Left lobe of liver (tissue), 2 donors: Measurements from ENCODE around the gene ARID5B. TPM values are rescaled to one million over a fixed set of nuclear protein-coding genes. Genes with fewer than 3 reads are reported as not detected.
"Not testable (repeated sequence)": the region's sequence is repeated elsewhere in the genome, so short reads cannot be mapped to it uniquely, and the experiment has no call there.

Experiments
- ATAC-seq: fragments of 200-7000 bp; cut with Tn5 transposase; one replicate; pipeline ENCODE4 v1.9.1; 2020; ENCODE audit warnings: mild to moderate bottlenecking, moderate library complexity
- DNase-seq: peaks from one replicate; pipeline ENCODE4 v3.0.0-alpha.2; 2020; ENCODE audit warnings: low spot score
- total RNA-seq: library from RNA; stranded (reverse); gene quantifications from one replicate; pipeline ENCODE4 v1.2.1, GENCODE V29; 2021
- donor health status: DM: no; HTN: no; CAD: no; lungs with moderate emphysema.
- donor health status: DM: no; HTN: yes; CAD: no.

ARID5B gene
- total RNA-seq, 1 donor from 2014 or later: 3.8 TPM

DNA sequence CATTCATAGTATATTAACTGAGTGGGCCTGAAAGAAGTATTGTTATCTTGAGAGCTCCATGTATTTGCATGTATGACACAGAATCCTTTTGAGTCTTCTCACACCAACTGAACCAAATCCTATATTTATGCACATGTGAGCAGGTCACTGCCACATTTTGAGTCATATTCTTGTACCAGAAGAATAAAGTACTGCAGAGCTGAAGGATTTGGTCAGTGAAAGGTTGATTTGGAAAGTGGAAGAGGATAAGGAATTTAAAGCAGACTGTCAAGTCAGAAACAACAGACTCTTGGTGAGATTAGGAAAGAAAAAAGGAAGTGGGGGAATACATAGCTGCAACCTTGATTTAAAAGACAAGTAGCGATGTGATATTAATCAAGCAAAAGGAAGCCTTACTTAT lies 121.8 kb downstream of the ARID5B start:
- DNase-seq (no peak), ATAC-seq (no peak)

DNA sequence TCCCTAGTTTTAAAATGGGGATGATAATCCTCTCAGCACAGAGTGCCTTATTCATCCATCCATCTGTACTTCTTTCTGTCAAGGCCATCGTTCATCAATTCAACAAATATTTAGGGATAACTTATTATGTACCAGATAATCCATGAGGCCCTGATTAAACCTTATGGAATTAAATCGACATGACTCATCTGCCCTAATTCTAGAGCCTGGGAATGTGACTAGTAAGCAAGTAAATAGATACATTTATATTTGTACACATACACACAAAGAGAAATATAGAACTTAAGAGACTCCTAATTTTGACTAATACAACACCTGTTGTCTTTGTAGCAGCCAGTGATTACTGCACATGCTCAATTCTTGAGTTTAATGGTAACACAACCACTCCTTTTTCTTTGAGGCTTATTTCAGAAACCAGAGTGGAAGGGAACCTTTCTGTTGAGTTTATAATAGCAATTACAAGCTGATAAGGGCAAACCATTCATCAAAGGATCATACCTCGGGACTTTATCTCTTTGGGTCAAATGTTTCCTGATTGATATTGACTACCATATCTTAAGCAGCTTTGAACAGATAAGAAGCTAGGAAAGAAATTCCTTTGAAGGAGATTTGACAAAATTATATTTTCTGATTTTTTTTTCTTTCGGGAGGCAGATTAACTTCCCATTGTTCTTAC lies 122.7 kb downstream of the ARID5B start:
- ATAC-seq (no peak), DNase-seq (no peak)

DNA sequence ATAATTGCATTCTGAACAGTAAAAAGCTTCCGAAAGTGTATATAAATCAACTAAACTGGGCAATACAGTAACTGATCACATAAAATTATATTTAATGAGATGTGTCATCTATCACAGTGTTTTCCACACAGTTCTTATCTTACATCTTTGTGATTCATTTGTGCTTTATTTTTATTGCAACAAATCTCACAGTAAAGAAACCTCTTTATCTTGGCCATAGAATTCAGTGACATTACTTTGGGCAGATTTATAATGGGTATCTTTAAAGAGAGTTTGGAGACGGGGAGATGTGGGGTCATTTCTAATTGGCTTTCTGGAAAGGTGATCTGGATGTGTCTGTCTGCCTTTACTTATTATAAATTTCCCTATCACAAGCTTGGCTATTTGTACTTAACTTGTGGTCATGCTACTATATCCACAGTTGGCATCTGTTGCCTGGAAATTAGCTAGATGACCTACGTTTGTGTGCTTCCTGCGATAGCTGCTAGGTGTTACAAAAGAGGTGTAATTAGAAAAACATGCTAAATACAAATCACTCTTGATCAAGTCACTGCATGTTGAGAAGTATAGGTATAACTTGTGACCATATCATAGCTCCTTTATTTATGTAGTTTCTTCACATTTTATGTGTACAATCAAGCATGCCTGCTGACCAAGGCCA lies 123.8 kb downstream of the ARID5B start:
- no peak for DNase-seq
- no peak for ATAC-seq

GRCh38 chr10:62025901-62026879 lies 124.7 kb downstream of the ARID5B start:
- DNase-seq: no peak

GRCh38 chr10:62027841-62028501 lies 126.5 kb downstream of the ARID5B start:
- no peak for ATAC-seq

More at GRCh38 chr10:62025901-62026879, 124.7 kb downstream of the ARID5B start:
- no peak for ATAC-seq

DNA sequence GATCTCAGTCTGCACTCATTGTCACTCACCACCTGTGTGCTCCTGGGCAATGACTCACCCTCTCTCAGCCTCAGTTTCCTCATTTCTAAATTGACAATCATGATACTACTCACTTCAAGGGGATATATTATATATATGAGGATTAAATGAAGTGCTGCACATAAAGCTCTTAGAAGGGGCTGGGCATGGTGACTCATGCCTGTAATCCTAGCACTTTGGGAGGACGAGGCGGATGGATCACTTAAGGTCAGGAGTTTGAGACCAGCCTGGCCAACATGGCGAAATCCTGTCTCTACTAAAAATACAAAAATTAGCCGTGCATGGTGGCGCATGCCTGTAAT lies 127.0 kb downstream of the ARID5B start:
- not testable (repeated sequence) for ATAC-seq, DNase-seq

More at GRCh38 chr10:62027841-62028501, 126.5 kb downstream of the ARID5B start:
- no peak for DNase-seq

DNA sequence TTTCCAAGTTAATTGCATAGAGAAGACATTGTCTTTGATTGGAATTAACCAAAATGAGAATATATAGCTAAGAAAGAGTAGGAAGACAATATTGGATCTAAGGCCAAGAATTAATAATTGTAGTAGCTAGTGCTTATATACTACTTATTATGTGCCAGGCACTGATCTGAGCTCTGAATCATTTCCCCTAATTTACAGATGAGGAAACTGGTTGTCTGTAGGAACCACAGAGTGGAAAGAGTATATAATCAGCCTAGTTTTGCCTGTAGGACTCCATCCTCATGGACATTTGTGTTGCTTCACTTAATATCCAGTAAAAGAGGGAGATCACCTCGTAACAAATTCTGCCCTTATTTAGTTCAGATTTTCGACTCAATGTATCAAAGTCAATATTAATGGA lies 127.9 kb downstream of the ARID5B start:
- ATAC-seq (no peak), DNase-seq (no peak)

DNA sequence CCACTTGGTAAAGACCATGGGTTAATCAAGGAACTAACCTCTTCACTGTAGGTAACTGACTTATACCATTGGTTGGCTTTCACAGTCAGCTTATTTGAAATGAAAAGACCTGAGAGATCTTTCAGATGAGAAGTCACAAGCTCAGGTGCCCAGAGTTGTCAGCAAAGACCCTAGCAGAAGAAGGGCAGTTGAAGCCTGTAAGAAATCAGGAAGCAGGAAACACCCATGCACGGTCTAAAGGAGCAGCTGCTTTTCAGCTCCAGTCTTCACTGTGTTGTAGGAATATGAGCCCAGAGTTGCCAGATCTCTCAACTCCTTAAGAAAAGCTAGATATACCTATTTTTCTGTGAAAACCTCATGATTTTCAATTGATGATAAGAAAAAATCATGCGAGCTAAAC lies 130.0 kb downstream of the ARID5B start:
- DNase-seq (no peak), ATAC-seq (no peak)

GRCh38 chr10:62033125-62033524 lies 131.6 kb downstream of the ARID5B start:
- ATAC-seq (no peak), DNase-seq (no peak)

GRCh38 chr10:62034096-62034640 lies 132.7 kb downstream of the ARID5B start:
- ATAC-seq (no peak), DNase-seq (no peak)

- no peak for DNase-seq
- no peak for ATAC-seq
Observed at GRCh38 chr10:62036186-62037081, 134.9 kb downstream of the ARID5B start.

DNA sequence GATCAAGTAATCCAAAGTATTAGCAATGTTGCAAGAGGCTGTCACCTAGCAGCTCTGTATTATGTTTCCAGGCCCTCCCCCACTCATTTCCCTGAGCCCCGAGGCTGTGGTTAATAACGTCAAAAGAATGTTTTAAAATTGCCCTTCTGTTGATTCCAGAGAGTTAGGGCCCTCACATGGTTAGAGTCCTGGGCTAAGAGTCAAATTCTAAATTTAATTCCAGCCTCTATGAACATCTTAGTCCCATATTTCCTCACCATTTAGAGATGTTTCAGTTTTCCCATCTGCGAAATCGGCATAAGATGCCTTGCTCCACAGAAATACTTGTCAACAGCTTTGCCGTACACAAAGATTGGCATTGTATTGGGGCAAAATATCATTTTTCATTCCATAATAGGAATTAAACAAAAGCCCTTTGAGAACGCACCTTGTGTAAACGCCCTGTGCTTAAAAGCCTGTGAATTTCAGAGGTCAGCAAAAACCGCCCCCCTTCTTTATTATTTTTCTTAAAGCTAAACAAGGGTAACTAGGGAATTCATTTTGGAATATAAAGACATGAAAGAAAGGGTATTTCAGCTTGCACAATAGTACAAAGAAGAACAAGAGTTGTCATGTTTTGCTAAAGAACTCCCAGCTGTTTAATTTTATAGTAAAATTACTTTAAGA lies 135.8 kb downstream of the ARID5B start:
- ATAC-seq (no peak), DNase-seq (no peak)

- ATAC-seq (peak; percentile 63), DNase-seq (no peak)
Observed at GRCh38 chr10:62037890-62038608, 136.6 kb downstream of the ARID5B start.

- ATAC-seq (peak; percentile 90), DNase-seq (peak; percentile 79)
Observed at GRCh38 chr10:62038609-62039190, 137.2 kb downstream of the ARID5B start.

- DNase-seq: no peak
- no peak for ATAC-seq
Observed at GRCh38 chr10:62039954-62040353, 138.5 kb downstream of the ARID5B start.

GRCh38 chr10:62040881-62041280 lies 139.4 kb downstream of the ARID5B start:
- DNase-seq: no peak
- no peak for ATAC-seq

DNA sequence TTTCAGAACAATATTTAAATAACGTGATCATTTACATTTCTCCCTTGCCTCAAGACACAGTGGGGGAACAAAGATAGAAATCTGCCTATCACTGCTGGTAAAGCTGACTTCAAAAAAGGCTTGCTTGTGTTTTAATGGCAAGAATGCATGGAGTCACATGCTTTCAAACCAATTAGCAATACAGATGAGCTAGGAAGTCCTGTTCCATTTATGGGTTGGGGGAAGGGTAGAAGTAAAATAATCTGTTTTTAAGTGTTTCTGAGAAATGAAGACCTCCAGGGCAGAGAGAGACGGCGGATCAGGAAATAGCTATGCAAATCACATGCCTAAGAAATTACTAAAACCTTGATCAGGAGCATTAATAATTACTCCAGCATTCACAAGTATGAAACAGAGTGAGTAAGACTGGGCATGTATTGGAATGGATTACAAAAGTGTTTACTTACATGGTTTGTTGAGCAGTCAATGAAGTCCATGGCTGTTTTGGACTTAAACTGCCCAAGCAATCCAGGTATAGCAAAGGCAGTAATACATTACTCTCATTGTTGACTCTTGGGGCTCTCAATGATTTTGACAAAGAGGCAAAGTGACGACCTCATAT lies 142.0 kb downstream of the ARID5B start:
- peak; percentile 62 for ATAC-seq

DNA sequence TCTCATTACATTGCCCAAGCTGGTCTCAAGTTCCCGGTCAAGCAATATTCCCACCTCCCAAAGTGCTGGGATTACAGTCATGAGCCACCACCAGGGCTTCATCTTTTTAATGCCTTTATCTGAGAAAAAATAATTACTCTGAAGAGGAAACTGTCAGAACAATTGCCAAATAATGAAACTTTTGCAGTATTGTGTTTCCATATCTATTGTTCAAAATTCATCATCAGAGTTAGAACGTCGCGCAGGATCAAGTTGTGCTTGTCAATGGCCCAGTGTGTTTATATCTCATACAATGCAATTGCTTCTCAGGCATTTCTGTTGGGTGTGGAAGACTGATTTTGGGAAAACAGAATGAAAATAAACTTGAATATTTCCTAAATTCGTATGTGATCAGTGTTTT lies 143.1 kb downstream of the ARID5B start:
- no peak for ATAC-seq

More for the DNA sequence above, 142.0 kb downstream of the ARID5B start:
- DNase-seq: no peak

More for the DNA sequence above, 143.1 kb downstream of the ARID5B start:
- no peak for DNase-seq
